RWPE2 (cell line): ENCODE measurements around the gene REM1.

Experiments used
- ATAC-seq: fragments of 200-7000 bp; cut with Tn5 transposase; 3 replicates; pipeline ENCODE4 v1.9.1; 2021; ENCODE audit warnings: low read depth
- DNase-seq: peaks from one replicate; pipeline ENCODE4 v3.0.0-alpha.2; 2020; ENCODE audit warnings: low spot score
- H3K27ac ChIP-seq: fragments of 450-650 bp; 2 replicates; pipeline ENCODE4 v1.5.1; 2017; ENCODE audit warnings: mild to moderate bottlenecking; ENCODE audit not compliant: poor library complexity, severe bottlenecking
- H3K27me3 ChIP-seq: fragments of 250-450 bp; sonication (Bioruptor Pico); 2 replicates; pipeline ENCODE4 v1.5.1; 2021; ENCODE audit warnings: mild to moderate bottlenecking, moderate library complexity; ENCODE audit not compliant: insufficient read depth, poor library complexity, severe bottlenecking
- H3K36me3 ChIP-seq: fragments of 250-450 bp; sonication (Bioruptor Pico); 2 replicates; pipeline ENCODE4 v1.5.1; 2020; ENCODE audit warnings: low read depth, mild to moderate bottlenecking, moderate library complexity
- H3K4me1 ChIP-seq: fragments of 250-450 bp; sonication (Bioruptor Pico); 2 replicates; pipeline ENCODE4 v1.5.1; 2021; ENCODE audit warnings: mild to moderate bottlenecking, moderate library complexity; ENCODE audit not compliant: insufficient read depth, poor library complexity, severe bottlenecking
- H3K4me3 ChIP-seq: fragments of 250-450 bp; sonication (Bioruptor Pico); 2 replicates; pipeline ENCODE4 v1.5.1; 2021; ENCODE audit warnings: mild to moderate bottlenecking, moderate library complexity; ENCODE audit not compliant: severe bottlenecking
- H3K9me3 ChIP-seq: fragments of 250-450 bp; sonication (Bioruptor Pico); 2 replicates; pipeline ENCODE4 v1.5.1; 2021; ENCODE audit warnings: mild to moderate bottlenecking, moderate library complexity; ENCODE audit not compliant: severe bottlenecking
- TF ChIP-seq, protein P1 (sequence below): fragments of 450-650 bp; IDR thresholded peaks from one replicate; pipeline ENCODE4 v1.5.1; 2017; ENCODE audit warnings: mild to moderate bottlenecking, moderate library complexity; ENCODE audit not compliant: poor library complexity, severe bottlenecking

REM1 gene

DNA sequence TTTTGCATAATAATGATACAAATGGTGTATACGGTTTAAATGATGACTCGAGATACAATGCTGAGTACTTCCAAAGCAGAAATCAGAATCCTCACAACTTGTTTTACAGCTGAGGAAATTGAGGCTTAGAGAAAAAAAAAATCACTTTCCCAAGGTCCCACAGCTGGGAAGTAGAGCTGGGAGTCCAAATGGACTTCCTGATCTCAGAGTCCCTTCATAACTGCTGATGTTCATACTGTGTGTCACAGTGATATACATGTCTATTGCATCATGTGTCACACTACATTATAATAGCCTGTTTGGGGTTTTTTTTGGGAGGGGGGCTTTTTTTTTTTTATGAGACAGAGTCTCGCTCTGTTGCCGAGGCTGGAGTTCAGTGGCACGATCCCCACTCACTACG lies 47.6 kb downstream of the REM1 start:
- H3K9me3 ChIP-seq = no peaks in the 10 kb centered on the region
- H3K36me3 ChIP-seq = peaks cover 95% of the 10 kb centered on the region
- no peak for ATAC-seq
- H3K27me3 ChIP-seq = no peaks in the 10 kb centered on the region
- no peak for DNase-seq
- no peak overlapping the region for H3K4me3 ChIP-seq
- H3K4me1 ChIP-seq = no peaks in the 10 kb centered on the region
- TF ChIP-seq, protein P1, sequence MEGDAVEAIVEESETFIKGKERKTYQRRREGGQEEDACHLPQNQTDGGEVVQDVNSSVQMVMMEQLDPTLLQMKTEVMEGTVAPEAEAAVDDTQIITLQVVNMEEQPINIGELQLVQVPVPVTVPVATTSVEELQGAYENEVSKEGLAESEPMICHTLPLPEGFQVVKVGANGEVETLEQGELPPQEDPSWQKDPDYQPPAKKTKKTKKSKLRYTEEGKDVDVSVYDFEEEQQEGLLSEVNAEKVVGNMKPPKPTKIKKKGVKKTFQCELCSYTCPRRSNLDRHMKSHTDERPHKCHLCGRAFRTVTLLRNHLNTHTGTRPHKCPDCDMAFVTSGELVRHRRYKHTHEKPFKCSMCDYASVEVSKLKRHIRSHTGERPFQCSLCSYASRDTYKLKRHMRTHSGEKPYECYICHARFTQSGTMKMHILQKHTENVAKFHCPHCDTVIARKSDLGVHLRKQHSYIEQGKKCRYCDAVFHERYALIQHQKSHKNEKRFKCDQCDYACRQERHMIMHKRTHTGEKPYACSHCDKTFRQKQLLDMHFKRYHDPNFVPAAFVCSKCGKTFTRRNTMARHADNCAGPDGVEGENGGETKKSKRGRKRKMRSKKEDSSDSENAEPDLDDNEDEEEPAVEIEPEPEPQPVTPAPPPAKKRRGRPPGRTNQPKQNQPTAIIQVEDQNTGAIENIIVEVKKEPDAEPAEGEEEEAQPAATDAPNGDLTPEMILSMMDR = no peak
- peak overlapping the region; percentile 2 for H3K27ac ChIP-seq

DNA sequence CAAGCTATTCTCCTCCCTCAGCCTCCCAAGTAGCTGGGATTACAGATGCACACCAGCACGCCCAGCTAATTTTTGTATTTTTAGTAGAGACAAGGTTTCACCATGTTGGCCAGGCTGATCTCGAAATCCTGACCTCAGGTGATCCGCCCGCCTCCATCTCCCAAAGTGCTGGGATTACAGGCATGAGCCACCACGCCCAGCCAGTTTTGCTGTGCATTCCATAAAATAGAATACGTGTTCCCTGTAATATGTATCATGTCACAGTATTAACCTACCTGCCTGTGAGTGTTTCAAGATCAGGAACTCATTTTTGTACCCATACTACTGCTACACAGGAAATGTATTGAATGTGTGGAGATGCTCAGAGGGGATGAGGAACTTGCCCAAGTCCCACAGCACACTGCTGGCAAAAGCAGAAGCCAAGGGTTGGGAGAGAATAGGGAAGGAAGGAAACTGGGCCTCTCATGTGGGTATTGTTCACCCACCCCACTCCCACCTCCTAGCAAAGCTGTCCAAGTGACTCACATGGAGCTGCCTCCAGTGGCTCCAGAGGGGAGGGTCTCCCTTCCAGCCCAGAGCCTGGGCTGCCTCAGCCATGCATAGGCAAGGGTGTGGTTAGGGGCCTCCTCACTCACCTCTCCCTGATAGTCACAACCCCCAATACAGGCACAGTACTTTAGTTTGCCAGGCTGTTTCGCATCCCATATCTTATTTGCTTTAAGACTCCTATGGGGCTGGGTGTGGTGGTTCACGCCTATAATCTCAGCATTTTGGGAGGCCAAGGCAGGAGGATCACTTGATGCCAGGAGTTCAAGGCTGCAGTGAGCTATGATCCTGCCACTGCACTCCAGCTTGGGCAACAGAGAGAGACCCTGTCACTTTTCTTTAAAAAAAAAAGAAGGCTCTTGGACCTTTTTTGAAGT lies 48.5 kb downstream of the REM1 start:
- H3K4me1 ChIP-seq = no peaks in the 10 kb centered on the region
- peak overlapping the region; percentile 2 for H3K27ac ChIP-seq
- H3K36me3 ChIP-seq = peaks cover 96% of the 10 kb centered on the region
- TF ChIP-seq, protein P1 = no peak
- ATAC-seq = peak; percentile 75
- H3K4me3 ChIP-seq = no peak overlapping the region
- no peaks in the 10 kb centered on the region for H3K27me3 ChIP-seq
- no peaks in the 10 kb centered on the region for H3K9me3 ChIP-seq
- no peak for DNase-seq

DNA sequence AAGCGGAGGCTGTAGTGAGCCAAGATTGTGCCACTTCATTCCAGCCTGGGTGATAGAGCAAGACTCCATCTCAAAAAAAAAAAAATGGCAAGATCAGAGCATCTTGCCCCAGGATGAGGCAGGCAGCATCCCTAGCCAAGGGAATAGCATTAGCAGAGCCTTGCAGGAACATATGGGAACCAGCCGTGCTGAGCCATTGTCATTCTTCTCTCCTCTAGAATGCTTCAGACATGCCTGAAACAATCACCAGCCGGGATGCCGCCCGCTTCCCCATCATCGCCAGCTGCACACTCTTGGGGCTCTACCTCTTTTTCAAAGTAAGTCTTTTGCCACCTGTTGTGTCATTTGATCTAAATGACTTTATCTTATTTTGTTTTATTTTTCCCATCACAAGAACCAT lies 52.2 kb downstream of the REM1 start:
- ATAC-seq (no peak), DNase-seq (no peak)
- Histone ChIP-seq H3K27me3 (no peaks in the 10 kb centered on the region), H3K36me3 (peaks cover 96% of the 10 kb centered on the region), H3K4me3 (no peak overlapping the region), H3K27ac (no peak overlapping the region), H3K4me1 (no peaks in the 10 kb centered on the region), H3K9me3 (no peaks in the 10 kb centered on the region)
- TF ChIP-seq, protein P1 = no peak
